Urothelium cell line (cell line): ENCODE data around the gene ITGAD.
A peak's percentile ranks its signal among the peaks of the same experiment; 100 is the strongest.
"Not testable (repeated sequence)": the region's sequence is repeated elsewhere in the genome, so short reads cannot be mapped to it uniquely, and the experiment has no call there.

Experiments used
- DNase-seq: peaks from one replicate; pipeline ENCODE4 v3.0.0; 2011; ENCODE audit warnings: low spot score, mixed read lengths
- FAIRE-seq: peaks from 2 replicates; lab custom pipeline; 2011; peaks lifted over from hg19 to GRCh38; lab: Jason Lieb, UNC

The ITGAD gene

DNA sequence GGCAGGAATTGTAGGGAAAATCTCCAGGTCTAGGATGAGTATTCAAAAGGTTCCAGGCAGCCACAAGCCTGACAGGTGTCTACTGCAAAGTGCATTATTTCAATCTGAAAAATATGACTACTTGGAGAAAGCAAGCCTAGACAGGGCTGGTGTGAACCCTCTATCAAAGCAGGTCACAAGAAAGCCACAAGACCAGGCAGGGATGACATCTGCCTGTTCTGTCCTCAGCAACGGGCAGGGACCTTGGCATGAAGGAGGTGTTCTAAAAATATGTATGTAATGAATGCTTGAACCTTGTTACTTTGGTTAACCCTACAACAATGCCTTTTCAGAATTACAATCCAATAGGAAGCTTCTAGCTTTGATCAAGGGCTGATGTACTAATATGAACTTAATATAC is 36.2 kb downstream of the ITGAD start:
- DNase-seq: no peak

DNA sequence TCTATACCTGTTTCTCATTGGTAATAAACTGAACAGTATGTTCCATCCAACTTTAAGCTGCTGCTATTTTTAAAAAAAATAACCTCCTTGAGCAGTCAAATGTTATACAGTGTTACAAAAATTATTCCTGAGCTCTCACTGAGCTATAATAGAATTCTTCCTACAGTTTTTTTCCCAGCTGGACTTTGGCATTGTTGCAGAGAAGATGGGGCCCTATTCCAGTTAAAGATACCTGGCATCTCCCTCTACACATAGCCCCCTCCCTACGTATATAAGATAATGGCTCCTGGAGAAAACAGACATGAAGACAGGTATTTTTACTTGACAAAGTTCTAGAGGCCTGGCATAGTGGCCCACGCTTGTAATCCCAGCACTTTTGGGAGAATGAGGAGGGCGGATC is 36.7 kb downstream of the ITGAD start:
- FAIRE-seq (no peak), DNase-seq (no peak)

More for the DNA sequence above, 36.2 kb downstream of the ITGAD start:
- FAIRE-seq: no peak

DNA sequence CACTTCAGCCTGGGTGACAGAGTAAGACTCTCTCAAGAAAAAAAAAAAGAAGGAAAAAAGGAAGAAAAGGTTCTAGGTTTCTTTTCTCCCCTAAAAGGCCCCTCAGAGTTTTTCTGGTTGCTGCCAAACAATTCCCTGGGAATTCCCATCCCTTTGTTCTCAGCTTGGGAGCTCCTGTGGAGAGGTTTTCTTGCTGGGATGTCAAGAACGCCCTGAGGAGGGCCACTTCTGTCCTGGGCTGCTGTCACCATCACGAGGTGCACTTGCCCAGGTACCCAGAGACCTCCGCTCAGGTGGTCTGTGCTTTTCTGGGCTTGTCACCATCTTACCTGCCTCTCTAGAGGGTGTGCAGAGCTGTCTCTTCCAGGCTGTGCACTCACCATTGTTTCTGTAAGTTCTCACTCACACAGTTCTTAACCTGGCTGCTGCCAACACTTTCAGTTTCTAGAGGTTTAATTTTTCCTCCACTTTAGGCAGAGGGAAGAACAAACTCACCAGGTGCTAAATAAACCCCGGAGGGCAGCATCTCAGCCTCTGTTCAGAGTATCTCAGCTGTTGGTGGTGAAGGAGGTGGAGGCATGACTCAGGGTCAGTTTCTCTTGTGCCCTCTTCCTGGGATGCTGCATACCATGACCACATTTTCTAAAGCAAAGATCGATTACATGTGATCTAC is 37.4 kb downstream of the ITGAD start:
- FAIRE-seq (no peak), DNase-seq (no peak)

DNA sequence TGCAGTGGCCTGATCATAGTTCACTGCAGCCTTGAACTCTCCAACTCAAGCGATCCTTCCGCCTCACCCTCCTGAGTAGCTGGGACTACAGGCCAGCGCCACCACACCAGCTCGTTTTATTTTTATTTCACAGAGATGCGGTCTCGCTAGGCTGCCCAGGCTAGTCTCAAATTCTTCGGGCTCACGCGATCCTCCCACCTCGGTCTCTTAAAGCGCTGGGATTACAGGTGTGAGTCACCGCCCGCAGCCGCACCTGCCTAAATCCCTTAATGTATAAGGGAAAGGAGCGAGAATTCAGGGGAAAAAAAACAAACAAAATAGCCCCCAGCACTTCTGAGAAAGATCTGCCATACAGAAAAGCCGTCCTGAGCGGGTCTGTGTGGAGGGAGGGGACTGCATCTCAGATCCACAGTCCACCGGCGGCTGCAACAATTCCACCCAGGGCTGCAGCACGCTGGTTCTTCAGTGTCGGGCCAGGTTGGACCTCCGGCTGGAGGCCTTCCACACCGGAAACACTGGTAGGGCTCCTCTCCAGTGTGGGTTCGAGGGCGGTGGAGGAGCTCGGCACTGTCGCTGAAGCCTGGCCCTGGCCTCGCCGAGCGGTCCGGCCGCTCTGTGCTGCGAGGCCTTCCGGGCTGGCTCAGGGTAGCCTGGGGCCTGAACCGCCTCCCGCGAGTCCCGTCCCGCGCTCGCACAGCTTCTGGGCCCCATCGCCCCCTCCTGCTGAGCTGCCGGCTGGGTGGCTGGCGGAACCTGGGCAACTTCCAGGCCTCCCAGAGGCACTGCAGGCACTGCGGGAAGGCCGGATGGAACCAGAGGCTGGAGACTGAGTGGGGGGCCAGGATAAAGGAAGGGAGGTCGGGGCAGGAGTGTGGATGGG is 42.4 kb downstream of the ITGAD start:
- no peak for FAIRE-seq

DNA sequence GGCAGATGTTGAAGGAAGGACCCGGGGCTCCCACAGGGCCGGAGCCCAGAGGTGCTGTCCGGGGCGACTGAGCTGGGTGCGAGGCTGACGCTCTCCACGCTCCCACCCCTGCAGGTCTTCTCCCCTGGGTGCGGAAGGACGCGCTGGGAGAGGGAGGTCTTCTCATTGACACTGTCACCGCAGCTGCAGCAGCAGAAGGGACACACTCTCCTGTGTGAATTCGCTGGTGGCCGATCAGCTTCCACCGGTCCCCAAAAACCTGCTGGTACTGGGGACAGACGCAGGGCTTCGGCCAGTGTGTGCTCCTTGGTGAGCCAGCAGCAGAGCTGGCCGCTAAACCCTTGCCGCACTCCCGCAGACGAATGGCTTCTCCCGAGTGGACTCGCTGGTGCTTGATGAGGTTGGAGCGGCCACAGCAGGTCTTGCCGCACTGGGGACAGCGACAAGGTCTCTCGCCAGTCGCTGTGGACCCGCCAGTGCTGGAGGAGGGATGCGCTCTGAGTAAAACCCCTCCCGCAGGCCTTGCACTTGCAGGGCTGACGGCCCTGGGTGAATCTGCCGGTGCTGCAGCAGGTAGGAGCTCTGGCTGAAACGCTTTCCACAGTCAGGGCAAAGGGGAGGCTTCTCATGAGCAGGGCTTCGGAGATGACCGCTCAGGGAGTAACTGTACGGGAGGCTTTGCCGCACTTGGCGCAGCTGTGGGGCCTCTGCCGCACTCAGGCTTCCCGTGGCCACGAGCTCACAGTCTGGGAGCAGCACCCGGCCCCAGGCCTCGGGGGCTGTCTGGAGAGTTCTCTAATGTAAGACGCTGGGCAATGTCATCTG is 43.3 kb downstream of the ITGAD start:
- FAIRE-seq (no peak), DNase-seq (no peak)

More for the DNA sequence above, 42.4 kb downstream of the ITGAD start:
- DNase-seq: no peak

DNA sequence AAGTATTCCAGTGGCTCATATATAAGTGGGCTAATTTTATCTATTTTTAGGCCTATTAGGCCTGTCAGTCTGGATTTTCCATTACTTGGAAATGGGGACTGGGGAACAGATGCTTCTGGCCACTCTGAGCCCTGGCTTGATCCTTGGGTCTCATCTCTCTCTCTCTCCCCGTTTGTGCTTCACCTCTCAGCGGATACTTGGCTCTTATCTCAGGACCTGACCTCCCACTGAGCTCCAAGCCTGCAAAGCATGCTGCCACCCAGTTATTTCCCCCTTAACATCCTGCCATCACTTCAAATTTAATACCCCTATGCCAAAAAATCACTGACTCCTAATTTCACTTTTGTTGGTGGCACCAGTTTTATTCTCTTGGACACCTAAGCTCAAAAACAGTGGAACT is 45.3 kb downstream of the ITGAD start:
- no peak for DNase-seq
- FAIRE-seq: no peak

DNA sequence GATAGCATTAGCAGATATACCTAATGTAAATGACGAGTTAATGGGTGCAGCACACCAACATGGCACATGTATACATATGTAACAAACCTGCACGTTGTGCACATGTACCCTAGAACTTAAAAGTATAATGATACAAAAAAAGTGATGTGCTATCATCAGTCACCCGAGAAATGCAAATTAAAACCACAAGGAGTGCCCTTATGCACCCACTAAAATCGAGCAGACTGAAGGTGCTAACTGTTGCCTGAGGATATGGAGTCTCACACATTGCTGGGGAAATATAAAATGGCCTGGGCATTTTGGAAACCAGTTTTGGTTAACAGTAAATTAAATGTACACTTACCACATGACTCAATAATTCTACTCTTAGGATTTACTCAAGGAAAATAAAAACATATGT is 45.9 kb downstream of the ITGAD start:
- not testable (repeated sequence) for DNase-seq, FAIRE-seq

DNA sequence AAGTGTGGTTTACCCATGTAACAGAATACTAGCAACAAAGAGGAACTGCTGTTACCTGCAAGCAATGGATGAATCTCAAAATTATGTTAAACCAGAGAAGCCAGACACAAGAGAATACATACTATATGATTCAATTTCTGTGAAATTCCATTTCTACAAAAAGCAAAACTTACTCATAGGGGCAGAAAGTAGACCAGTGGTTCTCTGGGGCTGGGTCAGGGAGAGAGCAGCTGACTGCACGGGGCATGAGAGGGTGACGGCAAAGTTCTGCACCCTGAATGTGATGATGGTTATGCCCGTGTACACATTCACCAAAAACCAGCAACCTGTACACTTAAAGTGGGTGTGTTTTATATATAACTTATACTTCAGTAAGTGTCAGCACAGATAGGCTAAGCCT is 46.4 kb downstream of the ITGAD start:
- no peak for FAIRE-seq
- no peak for DNase-seq

DNA sequence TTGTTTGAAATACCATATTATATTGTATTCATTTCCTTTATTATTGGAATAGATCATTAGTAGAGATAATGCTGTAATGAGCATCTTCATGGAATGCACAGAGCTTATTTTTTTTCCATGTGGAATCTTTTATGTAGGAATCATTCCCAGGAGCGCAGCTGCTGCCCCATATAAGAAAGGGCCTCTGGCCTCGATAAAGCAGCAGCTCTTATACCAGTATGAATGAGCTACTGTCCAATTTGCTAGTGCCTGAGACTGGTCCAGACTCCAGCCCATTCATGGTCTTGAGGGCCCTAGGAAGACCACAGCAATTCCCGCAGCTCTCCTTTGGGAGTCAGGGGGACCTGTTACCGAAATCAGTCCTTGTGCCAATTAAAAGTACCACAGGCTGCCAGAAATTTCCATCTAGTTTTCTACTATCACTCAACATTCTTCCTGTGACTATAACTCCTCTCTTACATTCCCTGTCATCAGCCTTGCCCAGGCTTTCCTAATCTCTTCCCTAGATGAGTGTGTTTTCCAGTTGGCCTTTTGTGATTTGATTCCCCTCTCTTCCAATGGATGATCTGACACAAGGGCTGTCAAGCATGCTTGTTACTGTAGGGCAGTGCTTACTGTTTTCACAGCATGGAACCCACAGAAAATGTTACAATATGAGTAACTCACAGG is 47.5 kb downstream of the ITGAD start:
- DNase-seq (no peak), FAIRE-seq (no peak)

DNA sequence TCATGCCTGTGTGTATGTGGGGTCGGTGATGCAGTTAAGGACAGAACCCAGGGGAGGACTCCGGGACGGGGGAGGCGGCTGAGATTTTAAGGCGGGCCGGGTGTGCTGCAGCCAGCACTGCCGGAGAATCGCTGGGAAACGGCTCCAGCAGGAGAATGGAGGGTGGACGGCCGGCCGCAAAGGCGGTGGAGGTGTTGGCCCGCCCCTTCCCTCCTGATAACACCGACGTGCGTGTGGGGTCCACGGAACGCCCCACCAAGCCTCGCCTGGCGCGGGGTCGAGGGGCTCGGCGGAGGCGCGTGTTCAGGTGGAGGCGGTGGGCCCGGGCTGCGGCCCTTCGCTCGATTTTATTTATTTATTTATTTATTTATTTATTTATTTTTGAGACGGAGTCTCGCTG is 48.8 kb downstream of the ITGAD start:
- no peak for DNase-seq
- FAIRE-seq: no peak

DNA sequence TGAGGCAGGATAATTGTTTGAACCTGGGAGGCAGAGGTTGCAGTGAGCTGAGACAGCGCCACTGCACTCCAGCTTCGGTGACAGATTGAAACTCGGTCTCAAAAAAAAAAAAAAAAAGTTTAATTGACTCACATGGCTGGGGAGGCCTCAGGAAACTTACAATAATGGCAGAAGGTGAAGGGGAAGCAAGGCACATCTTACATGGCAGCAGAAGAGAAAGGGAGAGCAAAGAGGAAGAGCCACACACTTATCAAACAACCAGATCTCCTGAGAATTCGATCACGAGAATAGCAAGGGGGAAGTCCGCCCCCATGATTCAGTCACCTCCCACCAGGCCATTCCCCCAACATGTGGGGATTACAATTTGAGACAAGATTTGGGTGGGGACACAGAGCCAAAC is 52.8 kb downstream of the ITGAD start:
- DNase-seq, FAIRE-seq: not testable (repeated sequence)

DNA sequence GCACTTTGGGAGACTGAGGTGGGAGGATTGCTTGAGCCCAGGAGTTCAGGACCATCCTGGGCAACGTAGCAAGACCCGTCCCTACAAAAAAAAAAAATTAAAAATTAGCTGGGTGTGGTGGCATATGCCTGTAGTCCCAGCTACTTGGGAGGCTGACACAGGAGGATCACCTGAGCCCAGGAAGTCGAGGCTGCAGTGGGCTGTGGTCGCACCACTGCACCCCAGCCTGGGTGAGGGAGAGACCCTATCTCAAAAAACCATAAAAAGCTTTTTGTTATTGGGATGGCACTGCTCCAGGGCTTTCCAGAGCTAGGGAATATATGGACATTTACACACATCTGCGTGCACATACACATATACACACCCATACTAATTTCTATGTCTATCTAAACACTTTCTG is 58.1 kb downstream of the ITGAD start:
- DNase-seq (no peak), FAIRE-seq (no peak)

DNA sequence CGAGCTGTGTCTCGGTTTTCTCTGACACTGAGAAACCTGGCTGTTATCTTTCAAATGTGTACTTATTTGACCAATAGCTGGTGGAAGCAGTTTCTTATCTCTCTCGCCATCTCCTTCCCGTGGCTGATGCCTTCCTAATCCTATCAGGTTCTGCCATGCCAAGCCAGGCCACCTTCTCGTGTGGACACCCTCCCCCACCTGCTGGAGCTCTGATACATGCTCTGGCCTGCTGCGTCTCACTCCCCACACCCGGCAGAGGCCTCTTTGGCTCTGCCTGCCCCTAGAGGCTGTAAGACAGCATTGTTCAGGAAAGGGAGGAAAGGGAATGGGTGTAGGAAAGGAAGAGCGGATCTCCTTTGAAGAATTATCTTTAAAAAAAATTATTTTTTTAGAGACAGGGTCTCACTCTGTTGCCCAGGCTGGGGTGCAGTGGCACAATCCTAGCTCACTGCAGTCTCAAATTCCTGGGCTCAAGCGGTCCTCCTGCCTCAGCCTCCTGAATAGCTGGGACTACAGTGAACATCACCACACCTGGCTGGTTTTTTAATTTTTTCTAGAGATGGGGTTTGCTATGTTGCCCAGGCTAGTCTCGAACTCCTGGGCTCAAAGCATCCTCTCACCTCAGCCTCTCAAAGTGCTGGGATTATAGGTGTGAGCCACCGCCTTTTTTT is 58.7 kb downstream of the ITGAD start:
- FAIRE-seq: no peak
- DNase-seq: peak; percentile 74

DNA sequence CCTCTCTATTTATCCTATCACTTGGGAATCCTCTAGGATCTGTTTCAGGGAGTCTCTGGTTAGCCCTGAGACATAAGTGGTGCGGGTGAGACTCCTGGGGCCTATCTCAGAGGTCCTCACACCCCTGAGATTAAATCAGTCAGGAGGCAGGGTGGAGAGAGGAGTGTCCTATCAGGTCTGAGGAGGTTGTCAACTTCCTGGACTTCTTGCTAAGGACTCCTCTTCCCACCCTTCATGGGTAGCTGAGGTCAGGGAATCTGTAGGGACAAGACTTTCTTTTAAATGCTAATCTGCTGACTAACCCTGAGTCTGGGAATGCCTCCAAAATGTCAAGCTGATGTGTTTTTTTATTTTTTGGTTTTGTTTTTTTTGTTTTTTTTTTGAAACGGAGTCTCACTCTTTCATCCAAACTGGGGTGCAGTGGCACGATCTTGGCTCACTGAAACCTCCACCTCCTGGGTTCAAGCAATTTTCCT is 59.5 kb downstream of the ITGAD start:
- DNase-seq (peak; percentile 32), FAIRE-seq (no peak)

DNA sequence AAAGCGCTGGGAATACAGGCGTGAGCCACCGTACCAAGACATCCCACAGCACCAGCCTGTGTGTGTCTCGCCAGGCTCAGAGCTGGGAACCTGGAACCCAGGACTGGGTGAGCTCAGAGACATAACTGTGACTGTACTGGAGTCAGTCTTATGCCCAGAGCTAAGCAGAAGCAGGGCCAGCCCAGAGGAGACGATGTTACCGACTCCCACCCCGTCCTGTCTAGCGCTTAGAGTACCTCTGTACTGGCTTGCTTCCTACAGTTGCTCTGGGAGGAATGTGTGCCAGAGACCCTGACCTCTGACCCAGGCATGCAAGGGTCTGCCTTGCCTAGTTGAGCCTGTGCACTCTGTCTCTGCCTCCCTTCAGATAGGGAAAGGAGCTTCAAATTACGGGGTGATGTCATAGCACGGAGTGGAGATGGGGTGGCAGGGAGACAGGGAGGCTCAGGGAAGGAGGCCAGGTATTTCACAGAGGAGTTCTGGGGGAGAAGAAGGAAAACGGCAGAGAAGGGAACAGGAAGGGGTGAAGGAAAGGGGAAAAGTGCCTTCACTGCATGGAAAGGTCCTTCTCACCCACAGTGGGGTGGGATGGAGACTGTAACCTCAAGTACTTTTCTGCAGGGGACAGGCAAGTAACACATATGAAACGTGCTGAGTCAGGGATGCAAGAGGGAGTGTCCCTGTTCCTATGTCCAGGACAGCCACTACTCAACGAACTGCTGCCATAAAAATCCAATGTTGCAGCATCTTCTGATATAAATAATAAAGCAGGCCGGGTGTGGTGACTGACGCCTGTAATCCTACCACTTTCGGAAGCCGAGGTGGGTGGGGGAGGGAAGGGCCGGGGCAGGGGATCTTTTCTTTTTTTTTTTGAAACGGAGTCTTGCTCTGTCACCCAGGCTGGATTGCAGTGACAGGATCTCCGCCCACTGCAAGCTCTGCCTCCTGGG is 60.4 kb downstream of the ITGAD start:
- DNase-seq: no peak

DNA sequence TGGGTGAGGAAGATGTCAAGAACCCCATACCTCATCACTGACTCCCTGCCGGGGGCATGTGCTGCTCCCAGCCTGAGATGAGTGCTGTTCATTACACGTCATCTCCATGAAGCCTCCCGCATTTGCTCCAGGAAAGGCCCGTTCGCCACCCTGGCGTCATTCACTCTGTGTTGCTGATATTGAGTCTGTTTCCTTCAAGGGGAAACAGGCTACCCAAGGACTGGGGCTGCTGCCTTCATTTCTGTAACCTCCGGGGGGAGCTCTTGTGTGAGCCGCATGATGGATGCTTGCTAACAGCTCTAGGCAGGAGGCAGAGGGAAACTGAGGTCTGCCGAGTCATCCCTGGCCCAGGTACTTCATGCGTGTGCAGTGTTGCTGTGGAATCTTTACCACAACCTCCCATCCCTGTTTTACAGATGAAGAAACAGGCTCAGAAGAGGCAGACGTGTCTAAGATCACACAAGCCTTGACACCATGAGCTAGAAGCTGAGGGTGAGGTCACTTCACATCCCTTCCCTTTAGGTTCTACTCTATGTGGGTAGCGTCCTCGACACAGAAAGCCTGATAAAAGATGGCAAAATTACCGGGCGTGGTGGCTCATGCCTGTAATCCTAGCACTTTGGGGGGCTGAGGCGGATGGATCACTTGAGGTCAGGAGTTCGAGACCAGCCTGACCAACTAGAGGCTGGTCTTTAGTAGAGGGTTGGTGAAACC is 62.6 kb downstream of the ITGAD start:
- DNase-seq (no peak), FAIRE-seq (no peak)

More for the DNA sequence above, 60.4 kb downstream of the ITGAD start:
- no peak for FAIRE-seq

DNA sequence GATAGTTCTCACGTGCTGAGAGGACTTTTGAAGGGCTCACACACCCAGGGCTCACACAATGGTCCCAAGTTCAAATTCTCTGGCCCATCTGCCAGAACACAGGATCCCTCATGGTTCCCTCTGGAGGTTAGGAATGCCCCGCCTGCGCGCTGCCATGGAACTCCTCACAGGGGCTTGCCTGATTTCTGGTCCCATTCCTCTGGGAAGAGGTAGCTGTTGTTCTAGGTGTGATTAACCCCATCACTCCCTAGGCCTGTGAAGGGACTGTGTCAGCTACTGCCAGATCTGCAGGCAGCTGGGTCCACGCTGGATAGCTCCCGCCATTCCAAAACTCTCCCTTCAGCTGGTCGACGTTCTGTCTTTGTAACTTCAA is 63.8 kb downstream of the ITGAD start:
- DNase-seq: no peak
- no peak for FAIRE-seq

DNA sequence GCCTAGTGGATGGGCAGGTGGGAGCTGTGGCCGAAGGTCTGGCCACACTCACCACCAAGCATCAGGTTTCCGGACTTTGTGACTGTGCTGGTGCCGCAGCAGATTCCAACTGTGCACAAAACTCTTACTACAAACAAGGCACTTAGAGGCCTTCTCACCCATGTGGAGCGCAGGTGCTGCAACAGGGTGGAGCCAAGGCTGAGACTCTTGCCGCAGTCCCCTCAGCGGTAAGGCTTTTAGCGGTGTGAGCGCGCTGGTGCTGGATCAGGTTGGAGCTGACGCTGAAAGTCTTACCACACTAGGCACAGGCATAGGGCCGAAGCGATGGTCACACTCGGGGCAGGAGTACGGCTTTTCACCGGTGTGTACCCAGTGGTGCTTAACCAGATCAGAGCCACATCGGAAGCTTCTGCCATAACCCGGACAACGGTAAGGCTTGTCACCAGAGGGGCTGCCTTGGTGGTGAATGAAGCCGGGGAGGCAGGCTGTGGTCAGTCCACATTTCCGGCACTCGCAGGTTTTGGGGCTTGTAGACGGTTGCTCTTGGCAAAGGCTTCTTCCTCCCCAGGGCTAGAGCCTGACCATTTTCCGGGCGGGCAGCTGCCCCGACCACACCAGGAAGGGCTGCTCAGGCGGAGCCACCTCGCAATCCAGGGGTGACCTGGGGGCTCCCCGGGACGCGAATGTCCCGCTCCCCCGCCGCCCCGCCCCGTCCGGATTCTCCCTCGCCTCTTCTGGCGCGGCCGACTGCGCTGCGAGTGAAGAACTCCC is 65.1 kb downstream of the ITGAD start:
- DNase-seq (peak; percentile 34), FAIRE-seq (no peak)
